ENCODE results near the gene UNKL. TPM values are rescaled to one million over a fixed set of nuclear protein-coding genes. Genes with fewer than 3 reads are reported as not detected.

UNKL gene
- total and polyA plus RNA-seq, 2 donors (not counting 1 experiment from before 2014, with no cell fraction given): 53.9 to 178 TPM

- H3K4me3 Mint-ChIP-seq: no peak overlapping the region
- TF ChIP-seq CTCF (IDR thresholded peaks at IDR 0.05) (no peak), EZH2 (IDR thresholded peaks at IDR 0.05; ENCODE audit: borderline replicate concordance, insufficient read depth, low read depth, low read length, poor library complexity, severe bottlenecking) (no peak)
- no peaks in the 10 kb centered on the region for H3K9me3 ChIP-seq (ENCODE audit: control extremely low read depth in 1 of 3, control insufficient read depth in 2 of 3, insufficient read depth in 1 of 3, low read length in 2 of 3)
- H3K4me2 ChIP-seq (replicated peaks; ENCODE audit: low read depth, low read length, poor library complexity, severe bottlenecking): no peak overlapping the region
- ATAC-seq (ENCODE audit: low read depth): no peak
- POLR2A ChIA-PET: no interaction called here
- peaks cover 0 to 88% of the 10 kb centered on the region in 2 experiments for H3K36me3 ChIP-seq (replicated peaks in 1 of 2; ENCODE audit: control extremely low read depth in 1 of 2, control insufficient read depth in 1 of 2, extremely low read depth in 1 of 2, insufficient read depth in 2 of 2, low read length in 1 of 2)
- no peaks in the 10 kb centered on the region for H3K27me3 Mint-ChIP-seq
- H3K9ac ChIP-seq (ENCODE audit: low read length): no peak overlapping the region
- 95% methylated on average over 33 of the region's 33 CpGs for WGBS (ENCODE audit: insufficient coverage)
- DNase-seq: no peak
- H3K27ac Mint-ChIP-seq: peak overlapping the region; percentile 24
- peaks cover 67% of the 10 kb centered on the region for H3K79me2 ChIP-seq (ENCODE audit: control insufficient read depth, insufficient read depth, low read length)
- no peak overlapping the region for H3K27ac ChIP-seq (ENCODE audit: low read length in 2 of 2)
- H3K27me3 ChIP-seq (replicated peaks in 1 of 4; ENCODE audit: control extremely low read depth in 1 of 4, control insufficient read depth in 3 of 4, insufficient read depth in 4 of 4, low read length in 3 of 4): no peaks in the 10 kb centered on the region
- CTCF ChIA-PET: no interaction called here
- peaks cover 87% of the 10 kb centered on the region for H4K20me1 ChIP-seq (ENCODE audit: control insufficient read depth, insufficient read depth, low read length, poor library complexity, severe bottlenecking)
- H3K4me1 ChIP-seq (ENCODE audit: control insufficient read depth in 2 of 2, insufficient read depth in 2 of 2, low read length in 2 of 2): no peaks in the 10 kb centered on the region
- H3K4me3 ChIP-seq (ENCODE audit: control extremely low read depth in 1 of 5, extremely low read depth in 1 of 5, insufficient read depth in 1 of 5, low read depth in 2 of 5, low read length in 4 of 5): no peak overlapping the region
- H3K9me3 Mint-ChIP-seq (ENCODE audit: insufficient read depth): no peaks in the 10 kb centered on the region
- intact Hi-C loops (cut with micrococcal nuclease): no loop called here
- no peak overlapping the region for H2AFZ ChIP-seq (ENCODE audit: insufficient read depth, low read depth, low read length, poor library complexity, severe bottlenecking)
- H3K4me1 Mint-ChIP-seq: peaks cover 8% of the 10 kb centered on the region
These were observed 95.5 kb downstream of the UNKL start for GRCh38 chr16:1319041-1319440.

GRCh38 chr16:1318268-1318545 lies 96.3 kb downstream of the UNKL start:
- Histone ChIP-seq H3K4me3 (ENCODE audit: control extremely low read depth in 1 of 5, extremely low read depth in 1 of 5, insufficient read depth in 1 of 5, low read depth in 2 of 5, low read length in 4 of 5) (no peak overlapping the region), H3K27me3 (replicated peaks in 1 of 4; ENCODE audit: control extremely low read depth in 1 of 4, control insufficient read depth in 3 of 4, insufficient read depth in 4 of 4, low read length in 3 of 4) (no peaks in the 10 kb centered on the region), H3K27ac (ENCODE audit: low read length in 2 of 2) (no peak overlapping the region), H4K20me1 (ENCODE audit: control insufficient read depth, insufficient read depth, low read length, poor library complexity, severe bottlenecking) (peaks cover 87% of the 10 kb centered on the region), H3K4me1 (ENCODE audit: control insufficient read depth in 2 of 2, insufficient read depth in 2 of 2, low read length in 2 of 2) (peaks cover 0 to 4% of the 10 kb centered on the region in 2 donors), H3K9me3 (ENCODE audit: control extremely low read depth in 1 of 3, control insufficient read depth in 2 of 3, insufficient read depth in 1 of 3, low read length in 2 of 3) (no peaks in the 10 kb centered on the region), H3K9ac (ENCODE audit: low read length) (no peak overlapping the region), H3K36me3 (replicated peaks in 1 of 2; ENCODE audit: control extremely low read depth in 1 of 2, control insufficient read depth in 1 of 2, extremely low read depth in 1 of 2, insufficient read depth in 2 of 2, low read length in 1 of 2) (peaks cover 0 to 86% of the 10 kb centered on the region in 2 experiments), H2AFZ (ENCODE audit: insufficient read depth, low read depth, low read length, poor library complexity, severe bottlenecking) (no peak overlapping the region), H3K4me2 (replicated peaks; ENCODE audit: low read depth, low read length, poor library complexity, severe bottlenecking) (no peak overlapping the region), H3K79me2 (ENCODE audit: control insufficient read depth, insufficient read depth, low read length) (peaks cover 76% of the 10 kb centered on the region)
- POLR2A ChIA-PET: no interaction called here
- 85% methylated on average over 9 of the region's 9 CpGs for WGBS (ENCODE audit: insufficient coverage)
- no peaks in the 10 kb centered on the region for H3K9me3 Mint-ChIP-seq (ENCODE audit: insufficient read depth)
- no peak for TF ChIP-seq CTCF (IDR thresholded peaks at IDR 0.05)
- TF ChIP-seq EZH2 (IDR thresholded peaks at IDR 0.05; ENCODE audit: borderline replicate concordance, insufficient read depth, low read depth, low read length, poor library complexity, severe bottlenecking): no peak
- no peaks in the 10 kb centered on the region for H3K27me3 Mint-ChIP-seq
- intact Hi-C loops (cut with micrococcal nuclease): no loop called here
- H3K4me1 Mint-ChIP-seq: peaks cover 9% of the 10 kb centered on the region
- no peak for ATAC-seq (ENCODE audit: low read depth)
- no peak for DNase-seq
- CTCF ChIA-PET: interaction anchor here (1.0 kb wide), 1 partner anchor 18 kb away, joined by 3 read pairs; no protein-coding TSS in a partner anchor
- no peak overlapping the region for H3K4me3 Mint-ChIP-seq
- H3K27ac Mint-ChIP-seq: no peak overlapping the region

Measured in B cell (primary cell).